HG03025 (cell line): Measurements from ENCODE around the gene CCDC60.

Experiments used
- ATAC-seq: cut with Tn5 transposase; IDR thresholded peaks from one replicate; pipeline ENCODE4 v1.9.1; 2021; ENCODE audit warnings: mild to moderate bottlenecking, moderate library complexity; ENCODE audit not compliant: unreplicated experiment, low FRiP score

CCDC60 gene

GRCh38 chr12:119500209-119500608 lies 165.7 kb downstream of the CCDC60 start:
- no peak for ATAC-seq

DNA sequence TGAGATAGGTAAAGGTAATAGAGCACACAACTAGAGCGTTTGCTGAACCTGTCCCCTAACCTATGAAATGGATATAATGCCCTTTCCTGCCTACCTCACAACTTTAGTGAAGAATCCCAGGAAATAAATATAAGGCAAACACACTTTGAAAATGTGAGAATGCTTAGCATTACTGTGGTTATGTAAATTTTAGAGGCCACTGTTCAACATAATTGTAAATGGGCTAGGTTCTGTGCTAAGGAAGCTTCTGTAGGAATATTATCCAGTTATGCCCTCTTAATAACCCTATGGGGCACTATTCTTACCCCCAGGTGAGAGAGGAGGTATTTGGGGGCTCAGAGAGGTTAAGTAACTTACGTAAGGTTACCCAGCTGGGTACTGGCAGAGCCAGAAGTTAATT lies 166.5 kb downstream of the CCDC60 start:
- no peak for ATAC-seq

DNA sequence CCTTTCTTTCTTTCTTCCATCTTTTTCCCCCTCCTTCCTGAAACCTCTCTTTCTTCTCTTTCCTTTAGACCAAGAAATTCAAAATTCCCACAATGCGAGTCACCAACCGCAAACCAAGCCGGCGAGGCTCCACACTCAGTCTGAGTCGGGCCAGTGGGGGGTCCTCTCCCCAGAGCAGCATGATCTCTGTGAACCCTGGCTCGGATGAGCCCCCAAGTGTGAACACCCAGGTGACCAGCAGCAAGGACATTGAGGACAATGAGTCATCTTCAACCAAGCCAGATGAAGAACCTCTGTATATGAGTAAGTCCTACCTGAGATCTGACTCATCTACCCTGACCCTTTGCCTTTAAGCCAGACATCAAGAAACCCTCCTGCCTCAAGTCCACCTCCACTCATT lies 170.5 kb downstream of the CCDC60 start:
- no peak for ATAC-seq

- no peak for ATAC-seq
Measured at GRCh38 chr12:119512772-119513497, 178.4 kb downstream of the CCDC60 start.

- ATAC-seq: no peak
Measured at GRCh38 chr12:119528241-119528640, 193.7 kb downstream of the CCDC60 start.

GRCh38 chr12:119540476-119540875 lies 205.9 kb downstream of the CCDC60 start:
- ATAC-seq: no peak

DNA sequence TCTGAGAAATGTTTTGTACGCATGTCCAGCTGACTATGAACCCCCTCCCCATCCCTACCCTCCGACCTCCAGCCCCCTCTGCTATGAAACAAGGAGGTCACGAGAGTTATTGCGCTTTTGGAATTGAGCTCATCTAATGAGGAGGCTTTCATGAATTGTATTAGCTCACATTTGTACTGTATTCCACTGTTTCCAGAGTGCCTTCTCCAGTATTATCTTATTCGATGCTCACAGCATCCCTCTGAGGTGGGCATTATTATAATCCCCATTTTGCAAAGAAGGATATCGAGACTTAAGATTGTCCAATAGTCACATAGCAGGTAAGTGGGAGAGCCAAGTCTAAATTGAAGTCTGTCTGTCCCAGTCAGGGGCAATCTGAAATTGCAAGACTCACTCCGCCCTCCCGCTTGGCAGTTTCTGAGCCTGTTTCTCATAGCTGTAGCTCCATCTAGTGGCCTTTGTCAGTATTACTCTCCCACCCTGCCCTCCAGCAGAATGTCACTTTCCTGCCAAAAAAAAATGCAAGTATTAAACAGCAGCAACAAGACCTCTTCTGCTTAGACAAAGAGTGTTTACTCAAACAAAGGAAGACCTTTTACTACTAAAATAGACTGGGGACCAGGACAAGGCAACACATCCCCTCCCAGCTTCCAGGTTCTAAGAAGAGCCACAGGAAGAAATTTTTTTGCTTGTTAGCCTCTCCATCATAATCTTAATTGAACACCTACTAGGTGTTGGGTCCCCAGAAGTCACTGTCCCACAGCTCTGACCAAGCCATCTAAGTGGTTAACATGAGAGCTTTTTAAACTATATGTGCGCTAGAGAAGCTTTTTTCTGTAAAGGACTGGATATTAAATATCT lies 210.5 kb downstream of the CCDC60 start:
- no peak for ATAC-seq

DNA sequence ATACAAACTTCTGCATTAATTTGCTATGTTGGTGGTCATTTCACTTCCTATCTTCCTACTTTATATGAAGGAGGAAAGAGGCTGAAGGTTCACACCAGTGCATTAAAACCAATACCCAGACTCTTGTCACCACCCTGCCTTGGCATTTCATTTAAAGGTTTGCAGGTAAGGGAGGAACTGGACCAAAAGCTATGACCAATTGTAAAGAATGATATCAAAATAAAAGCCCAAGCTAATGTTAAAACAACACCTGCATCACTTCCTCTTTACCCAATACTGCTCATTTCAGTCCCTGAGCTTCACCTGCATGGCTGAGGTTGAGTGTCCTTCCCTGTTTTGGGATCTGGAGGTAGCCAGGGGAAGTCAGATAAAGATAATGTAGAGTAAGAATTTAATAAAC lies 211.8 kb downstream of the CCDC60 start:
- no peak for ATAC-seq

GRCh38 chr12:119547001-119547400 lies 212.5 kb downstream of the CCDC60 start:
- no peak for ATAC-seq

DNA sequence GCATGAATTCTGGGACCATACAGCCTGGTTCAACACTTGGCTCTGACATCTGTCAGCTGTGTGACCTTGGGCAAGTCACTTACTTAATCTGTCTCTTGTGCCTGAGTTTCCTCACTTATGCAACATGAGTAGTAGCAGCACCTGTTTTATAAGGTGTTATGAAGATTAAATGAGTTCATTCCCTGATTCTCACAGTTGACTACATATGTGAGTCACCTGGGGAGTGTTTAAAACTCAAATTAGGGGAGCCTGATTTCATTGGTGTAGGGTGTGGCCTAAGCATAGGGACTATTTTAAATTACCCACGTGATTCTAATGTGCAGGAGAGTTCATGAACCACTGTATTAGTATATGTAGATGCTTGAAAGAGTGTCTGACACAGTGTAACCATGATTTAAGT lies 222.3 kb downstream of the CCDC60 start:
- ATAC-seq: no peak

DNA sequence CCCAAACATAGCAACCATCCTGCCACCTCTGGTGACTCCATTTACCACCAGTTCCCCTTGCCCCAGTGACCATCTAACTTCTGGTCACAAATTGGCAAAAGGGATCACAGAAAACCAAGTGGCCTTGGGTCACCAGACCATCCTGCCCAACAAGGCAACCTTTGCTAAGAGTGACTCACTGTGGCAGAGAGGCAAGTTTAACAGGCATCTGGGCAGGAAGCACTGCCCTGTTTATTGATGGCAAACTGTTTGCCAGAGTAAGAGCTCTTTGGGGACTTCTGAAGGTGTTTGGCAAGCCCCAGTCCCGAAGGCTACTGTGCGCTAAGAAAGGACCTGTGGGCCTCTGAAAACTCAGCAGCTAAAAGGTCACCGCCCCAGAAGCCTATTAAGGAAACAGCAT lies 230.9 kb downstream of the CCDC60 start:
- ATAC-seq: no peak

DNA sequence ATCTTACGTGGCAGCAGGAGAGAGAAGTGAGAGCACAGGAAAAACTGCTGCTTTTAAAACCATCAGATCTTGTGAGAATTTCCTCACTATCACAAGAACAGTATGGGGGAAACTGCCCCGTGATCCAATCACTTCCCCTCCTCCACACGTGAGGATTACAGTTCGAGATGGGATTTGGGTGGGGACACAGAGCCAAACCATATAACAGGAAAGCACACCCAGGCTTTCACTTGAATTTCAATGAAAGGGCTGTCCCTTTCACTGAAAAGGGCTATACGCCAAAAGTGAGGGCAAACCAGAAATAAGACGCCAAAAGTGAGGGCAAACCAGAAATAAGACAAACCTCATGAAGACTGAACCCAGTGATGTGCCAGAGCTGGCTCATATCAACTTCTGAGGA lies 236.2 kb downstream of the CCDC60 start:
- no peak for ATAC-seq

DNA sequence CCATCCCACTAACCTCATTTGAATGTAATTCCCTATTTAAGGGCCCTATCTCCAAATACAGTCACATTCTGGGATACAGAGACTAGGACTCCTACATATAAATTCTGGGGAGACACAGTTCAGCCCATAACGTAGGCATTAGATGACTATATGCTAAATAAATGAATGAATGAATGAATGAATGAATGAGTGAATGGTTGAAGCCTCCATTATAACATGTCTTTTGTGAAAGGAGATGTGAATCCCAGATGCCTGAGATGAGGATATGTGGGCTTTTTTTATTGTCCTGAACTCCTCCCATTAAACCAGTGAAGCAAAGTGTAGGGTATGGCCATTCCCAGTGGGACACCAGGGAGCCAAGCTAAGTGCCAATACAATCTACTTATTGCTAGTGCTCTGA lies 238.6 kb downstream of the CCDC60 start:
- no peak for ATAC-seq

DNA sequence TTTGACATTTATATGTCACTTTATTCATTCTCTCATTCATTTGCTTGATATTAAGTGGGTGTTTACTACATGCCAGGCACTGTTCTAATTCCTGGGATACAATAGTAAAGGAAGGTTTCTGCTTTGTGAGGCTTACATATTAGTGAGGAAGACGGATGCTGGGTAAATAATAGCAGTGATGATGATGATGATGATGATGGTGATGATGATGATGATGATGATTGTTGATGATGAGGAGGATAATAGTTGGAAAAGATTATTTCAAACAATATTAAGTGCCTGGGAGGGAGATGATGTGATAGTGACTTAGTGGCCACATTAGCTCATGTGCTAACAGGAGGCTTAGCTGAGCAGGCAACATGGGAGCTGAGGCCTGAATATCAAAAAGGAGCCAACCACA lies 239.7 kb downstream of the CCDC60 start:
- no peak for ATAC-seq

- ATAC-seq: no peak
Measured at GRCh38 chr12:119576118-119576810, 241.7 kb downstream of the CCDC60 start.

DNA sequence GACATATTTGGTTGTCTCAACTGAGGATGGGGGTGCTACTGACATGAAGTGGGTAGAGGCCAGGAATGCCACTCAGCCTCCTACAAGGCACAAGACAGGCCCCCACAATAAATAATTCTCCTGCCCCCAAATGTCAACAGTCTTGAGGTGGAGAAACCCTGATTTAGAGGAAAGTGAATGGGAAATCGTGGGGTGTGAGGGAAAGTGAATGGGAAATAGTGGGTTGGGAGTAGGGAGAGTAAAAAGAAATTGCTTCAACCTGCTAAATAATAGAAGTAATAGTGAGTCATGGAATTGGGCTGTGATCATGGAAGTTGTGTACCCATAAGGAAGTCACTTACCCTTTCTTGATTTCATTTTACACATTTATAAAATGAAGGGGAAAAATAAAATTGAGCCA lies 242.4 kb downstream of the CCDC60 start:
- no peak for ATAC-seq

DNA sequence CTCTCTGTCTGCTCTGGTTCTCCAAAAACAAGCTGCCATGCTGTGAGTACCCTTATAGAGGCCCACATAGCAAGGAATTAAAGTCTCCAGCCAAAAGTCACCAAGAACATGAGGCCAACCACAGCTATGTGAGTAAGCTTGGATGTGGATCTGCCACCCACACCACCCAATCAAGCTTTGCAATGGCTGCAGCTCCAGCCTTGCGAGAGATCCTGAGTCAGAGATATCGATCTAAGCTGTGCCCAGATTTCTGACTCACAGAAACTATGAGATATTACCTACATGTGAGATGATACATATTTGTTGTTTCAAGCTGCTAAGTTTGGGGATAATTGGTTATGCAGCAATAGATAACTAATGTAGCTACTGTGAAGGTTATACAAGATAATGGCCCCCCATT lies 243.6 kb downstream of the CCDC60 start:
- no peak for ATAC-seq

DNA sequence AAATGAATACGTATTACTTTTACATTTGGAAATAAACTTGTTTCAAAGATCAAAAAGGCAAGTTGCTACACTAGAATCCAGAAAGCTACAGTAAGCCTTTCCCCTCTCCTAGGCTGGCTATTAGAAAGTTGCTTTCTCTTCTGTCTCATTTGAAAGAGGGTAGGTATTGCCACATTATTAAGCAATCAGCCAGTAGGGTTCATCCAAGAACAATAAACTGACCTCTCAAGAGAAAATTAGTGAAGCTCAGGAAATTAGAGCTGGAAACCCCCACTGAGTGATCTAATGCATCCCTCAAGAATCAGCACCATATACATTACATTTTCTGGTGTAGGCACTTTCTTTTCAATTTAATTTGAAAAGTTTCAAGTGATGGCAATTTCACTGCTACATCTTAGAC lies 254.6 kb downstream of the CCDC60 start:
- ATAC-seq: no peak

DNA sequence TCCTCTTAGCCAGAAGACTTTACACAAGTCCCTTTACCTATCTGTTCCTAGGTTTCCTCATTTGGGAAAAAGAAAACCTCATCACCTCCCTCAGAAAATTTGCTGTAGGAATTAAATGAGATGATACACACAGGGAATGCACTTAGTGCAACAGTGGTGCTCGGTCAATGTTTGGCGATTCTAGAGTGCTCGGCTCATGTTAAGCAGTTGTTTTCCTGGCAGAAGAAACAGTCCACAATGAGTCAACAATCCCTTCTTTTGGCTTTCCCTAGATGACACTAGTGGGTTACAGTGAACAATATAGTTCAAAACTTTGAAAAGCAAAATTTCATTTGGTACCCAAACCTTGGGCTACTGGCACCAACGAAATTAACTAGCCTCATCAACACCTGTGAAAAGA lies 255.1 kb downstream of the CCDC60 start:
- ATAC-seq: no peak
